Esophagus muscularis mucosa (tissue), 4 donors: Measurements from ENCODE around the gene HMGA1.

ENCODE experiments used
- CTCF ChIP-seq, 3 experiments: fragments of 200-600 bp in 2 of 3; fragments of 450-650 bp in 1 of 3; sonication (generic) in 2 of 3; IDR thresholded peaks; one replicate each; pipeline ENCODE4 v1.5.1; 2017 to 2019; ENCODE audit warnings: antibody characterized with exemption in 3 of 3, mild to moderate bottlenecking in 2 of 3, moderate library complexity in 1 of 3
- EP300 ChIP-seq: sonication (generic); formaldehyde crosslinking; IDR thresholded peaks from one replicate; pipeline ENCODE4 v1.6.1; 2017; ENCODE audit warnings: antibody characterized with exemption
- POLR2AphosphoS5 ChIP-seq, 2 donors: sonication (generic); formaldehyde crosslinking; IDR thresholded peaks; one replicate each; pipeline ENCODE4 v1.6.1; 2017; ENCODE audit warnings: antibody characterized with exemption in 2 of 2

GRCh38 chr6:34213772-34214171 lies 22.9 kb upstream of the HMGA1 start:
- TF ChIP-seq CTCF (IDR thresholded peaks at IDR 0.05) (no peak), POLR2AphosphoS5 (IDR thresholded peaks at IDR 0.05) (no peak), EP300 (no peak)
